GM12892 (cell line): ENCODE data around the gene CDK5R1.

Experiments used
- POLR2A ChIP-seq: IDR thresholded peaks from 2 replicates; pipeline ENCODE4 v1.6.1; 2011; ENCODE audit warnings: low read depth, low read length, control low read depth
- POLR2AphosphoS5 ChIP-seq: IDR thresholded peaks from 2 replicates; pipeline ENCODE4 v1.6.1; 2011; ENCODE audit warnings: low read depth, low read length, control low read depth

DNA sequence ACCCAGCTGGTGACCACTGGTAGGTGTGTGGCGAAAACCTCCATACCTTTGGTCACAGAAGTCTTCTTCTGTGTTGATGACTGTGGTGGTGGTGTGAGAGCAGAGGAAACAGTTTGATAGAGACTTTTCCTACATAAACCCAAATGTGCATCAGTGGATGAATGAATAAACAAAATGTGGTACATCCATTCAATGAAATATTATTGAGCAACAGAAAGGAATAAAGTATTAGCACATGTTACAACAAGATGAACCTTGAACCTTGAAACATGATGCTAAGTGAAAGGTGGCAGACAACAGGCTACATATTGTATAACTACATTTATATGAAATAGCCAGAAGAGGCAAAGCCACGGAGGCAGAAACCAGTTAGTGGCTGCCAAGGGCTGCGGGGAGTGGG lies 15.2 kb downstream of the CDK5R1 start:
- TF ChIP-seq POLR2AphosphoS5 (no peak), POLR2A (no peak)
